WERI-Rb-1 (cell line): ENCODE measurements around the gene TSBP1.
"Not testable (repeated sequence)": the region's sequence is repeated elsewhere in the genome, so short reads cannot be mapped to it uniquely, and the experiment has no call there.

Experiments
- DNase-seq: peaks from one replicate; pipeline ENCODE4 v3.0.0-alpha.2; 2020
- H3K27ac ChIP-seq: fragments of 250-450 bp; sonication (Bioruptor Pico); 2 replicates; pipeline ENCODE4 v1.5.1; 2020; ENCODE audit warnings: mild to moderate bottlenecking, moderate library complexity
- H3K27me3 ChIP-seq: fragments of 250-450 bp; sonication (Bioruptor Pico); 2 replicates; pipeline ENCODE4 v1.5.1; 2021; ENCODE audit warnings: mild to moderate bottlenecking, low read depth, moderate library complexity; ENCODE audit not compliant: insufficient read depth, severe bottlenecking
- H3K36me3 ChIP-seq: fragments of 250-450 bp; sonication (Bioruptor Pico); 2 replicates; pipeline ENCODE4 v1.5.1; 2020; ENCODE audit warnings: mild to moderate bottlenecking, moderate library complexity
- H3K4me3 ChIP-seq: 2 replicates; pipeline ENCODE4 v1.5.1; 2011; ENCODE audit warnings: low read depth, mild to moderate bottlenecking, control low read depth, low read length
- H3K9me3 ChIP-seq: fragments of 250-450 bp; sonication (Bioruptor Pico); 2 replicates; pipeline ENCODE4 v1.5.1; 2021; ENCODE audit warnings: mild to moderate bottlenecking, moderate library complexity; ENCODE audit not compliant: severe bottlenecking
- TF ChIP-seq, protein P1 (sequence below): IDR thresholded peaks from 2 replicates; pipeline ENCODE4 v1.5.1; 2011; ENCODE audit warnings: low read depth, mild to moderate bottlenecking, control low read depth, inconsistent platforms, low read length

TSBP1 gene

GRCh38 chr6:32290886-32291450 is 80.7 kb downstream of the TSBP1 start:
- TF ChIP-seq, protein P1, sequence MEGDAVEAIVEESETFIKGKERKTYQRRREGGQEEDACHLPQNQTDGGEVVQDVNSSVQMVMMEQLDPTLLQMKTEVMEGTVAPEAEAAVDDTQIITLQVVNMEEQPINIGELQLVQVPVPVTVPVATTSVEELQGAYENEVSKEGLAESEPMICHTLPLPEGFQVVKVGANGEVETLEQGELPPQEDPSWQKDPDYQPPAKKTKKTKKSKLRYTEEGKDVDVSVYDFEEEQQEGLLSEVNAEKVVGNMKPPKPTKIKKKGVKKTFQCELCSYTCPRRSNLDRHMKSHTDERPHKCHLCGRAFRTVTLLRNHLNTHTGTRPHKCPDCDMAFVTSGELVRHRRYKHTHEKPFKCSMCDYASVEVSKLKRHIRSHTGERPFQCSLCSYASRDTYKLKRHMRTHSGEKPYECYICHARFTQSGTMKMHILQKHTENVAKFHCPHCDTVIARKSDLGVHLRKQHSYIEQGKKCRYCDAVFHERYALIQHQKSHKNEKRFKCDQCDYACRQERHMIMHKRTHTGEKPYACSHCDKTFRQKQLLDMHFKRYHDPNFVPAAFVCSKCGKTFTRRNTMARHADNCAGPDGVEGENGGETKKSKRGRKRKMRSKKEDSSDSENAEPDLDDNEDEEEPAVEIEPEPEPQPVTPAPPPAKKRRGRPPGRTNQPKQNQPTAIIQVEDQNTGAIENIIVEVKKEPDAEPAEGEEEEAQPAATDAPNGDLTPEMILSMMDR, result no peak
- Histone ChIP-seq H3K27me3 (peaks cover 30% of the 10 kb centered on the region), H3K36me3 (no peaks in the 10 kb centered on the region), H3K9me3 (no peaks in the 10 kb centered on the region), H3K27ac (no peak overlapping the region), H3K4me3 (no peak overlapping the region)
- DNase-seq, result no peak

GRCh38 chr6:32288426-32288825 is 83.3 kb downstream of the TSBP1 start:
- no peak overlapping the region for H3K4me3 ChIP-seq
- DNase-seq, result no peak
- TF ChIP-seq, protein P1, result no peak

GRCh38 chr6:32273801-32274577 is 97.7 kb downstream of the TSBP1 start:
- not testable (repeated sequence) for H3K4me3 ChIP-seq, DNase-seq, H3K36me3 ChIP-seq, H3K27ac ChIP-seq, H3K9me3 ChIP-seq
- H3K27me3 ChIP-seq, result peaks cover 40% of the 10 kb centered on the region

More at GRCh38 chr6:32288426-32288825, 83.3 kb downstream of the TSBP1 start:
- no peaks in the 10 kb centered on the region for H3K9me3 ChIP-seq
- H3K27ac ChIP-seq, result no peak overlapping the region
- no peaks in the 10 kb centered on the region for H3K36me3 ChIP-seq
- H3K27me3 ChIP-seq, result peaks cover 27% of the 10 kb centered on the region

- Histone ChIP-seq H3K4me3 (no peak overlapping the region), H3K27ac (no peak overlapping the region), H3K36me3 (no peaks in the 10 kb centered on the region), H3K27me3 (peaks cover 25% of the 10 kb centered on the region), H3K9me3 (peaks cover 7% of the 10 kb centered on the region)
- TF ChIP-seq, protein P1, result no peak
- no peak for DNase-seq
Observed at GRCh38 chr6:32271429-32271828, 100.3 kb downstream of the TSBP1 start.

DNA sequence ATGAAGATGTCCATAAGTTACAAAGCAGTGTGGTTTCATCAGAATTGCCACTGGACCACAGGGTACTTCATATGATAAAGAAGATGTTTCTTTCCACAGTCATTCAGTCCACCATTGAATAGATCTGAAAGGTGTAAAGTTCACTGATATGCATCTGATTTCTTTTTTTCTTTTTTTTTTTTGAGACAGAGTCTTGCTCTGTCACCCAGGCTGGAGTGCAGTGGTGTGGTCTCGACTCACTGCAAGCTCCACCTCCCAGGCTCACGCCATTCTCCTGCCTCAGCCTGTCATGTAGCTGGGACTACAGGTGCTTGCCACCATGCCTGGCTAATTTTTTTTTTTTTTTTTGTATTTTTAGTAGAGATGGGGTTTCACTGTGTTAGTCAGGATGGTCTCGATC is 103.2 kb downstream of the TSBP1 start:
- H3K9me3 ChIP-seq, result peaks cover 13% of the 10 kb centered on the region
- H3K36me3 ChIP-seq, DNase-seq, H3K4me3 ChIP-seq, H3K27ac ChIP-seq: not testable (repeated sequence)
- peaks cover 27% of the 10 kb centered on the region for H3K27me3 ChIP-seq

DNA sequence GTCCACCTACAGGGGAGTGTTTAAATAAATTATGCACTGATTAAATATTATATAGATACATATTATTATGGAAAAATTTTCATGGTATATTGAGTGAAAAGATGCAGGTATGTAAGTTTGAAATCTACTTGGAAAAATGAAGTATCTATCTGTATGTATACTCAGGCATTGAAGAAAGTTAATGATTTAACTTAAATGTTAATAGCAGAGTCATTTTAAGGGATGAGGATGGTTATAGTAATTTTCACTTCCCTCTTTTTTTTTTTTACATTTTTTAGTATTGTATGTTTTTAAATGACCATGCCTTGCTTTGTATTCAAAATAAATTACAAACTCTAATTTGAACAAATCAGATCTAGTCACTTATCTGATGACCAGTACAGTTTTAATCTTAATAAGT is 104.7 kb downstream of the TSBP1 start:
- H3K27ac ChIP-seq, result no peak overlapping the region
- DNase-seq, result no peak
- H3K36me3 ChIP-seq, result no peaks in the 10 kb centered on the region
- H3K27me3 ChIP-seq, result peaks cover 38% of the 10 kb centered on the region
- no peak overlapping the region for H3K4me3 ChIP-seq
- peaks cover 19% of the 10 kb centered on the region for H3K9me3 ChIP-seq
- TF ChIP-seq, protein P1, result no peak

- H3K27ac ChIP-seq, H3K36me3 ChIP-seq, H3K4me3 ChIP-seq, DNase-seq: not testable (repeated sequence)
- peaks cover 55% of the 10 kb centered on the region for H3K27me3 ChIP-seq
- H3K9me3 ChIP-seq, result peaks cover 22% of the 10 kb centered on the region
Observed at GRCh38 chr6:32257262-32257661, 114.4 kb downstream of the TSBP1 start.
